Sigmoid colon (tissue), 7 donors: Measurements from ENCODE around the gene DGKE. TPM values are rescaled to one million over a fixed set of nuclear protein-coding genes. Genes with fewer than 3 reads are reported as not detected.

Experiments
- DNase-seq: peaks from one replicate; pipeline ENCODE4 v3.0.0-alpha.2; 2019
- H3K27ac ChIP-seq, 4 donors: fragments of 200-600 bp; sonication (generic); one replicate each; pipeline ENCODE4 v1.5.1; 2016 to 2019; ENCODE audit warnings: mild to moderate bottlenecking in 1 of 4
- H3K27me3 ChIP-seq, 3 donors: fragments of 200-600 bp; sonication (generic); one replicate each; pipeline ENCODE4 v1.5.1; 2019; ENCODE audit warnings: mild to moderate bottlenecking in 1 of 3
- H3K36me3 ChIP-seq, 4 donors: fragments of 200-600 bp; sonication (generic); one replicate each; pipeline ENCODE4 v1.5.1; 2016 to 2019
- H3K4me1 ChIP-seq, 4 donors: fragments of 200-600 bp; sonication (generic); one replicate each; pipeline ENCODE4 v1.5.1; 2017 to 2019
- H3K4me3 ChIP-seq, 4 donors: fragments of 200-600 bp; sonication (generic); one replicate each; pipeline ENCODE4 v1.5.1; 2017 to 2019; ENCODE audit warnings: mild to moderate bottlenecking in 2 of 4, moderate library complexity in 1 of 4
- H3K9me3 ChIP-seq, 4 donors: fragments of 200-600 bp in 3 of 4; sonication (generic) in 3 of 4; one replicate each; pipeline versions ENCODE4 v1.5.1 to v1.6.1; 2013 to 2019
- CTCF ChIP-seq, 4 experiments: fragments of 450-650 bp in 3 of 4; fragments of 200-600 bp in 1 of 4; IDR thresholded peaks; one replicate each; pipeline ENCODE4 v1.5.1; 2016 to 2019; ENCODE audit warnings: antibody characterized with exemption in 4 of 4, mild to moderate bottlenecking in 3 of 4, moderate library complexity in 2 of 4
- EP300 ChIP-seq, 4 donors: sonication (generic); formaldehyde crosslinking; IDR thresholded peaks; one replicate each; pipeline ENCODE4 v1.6.1; 2017; ENCODE audit warnings: antibody characterized with exemption in 4 of 4
- POLR2A ChIP-seq, 2 donors: fragments of 450-650 bp; IDR thresholded peaks; one replicate each; pipeline ENCODE4 v1.6.1; 2016; ENCODE audit warnings: antibody characterized with exemption in 2 of 2, mild to moderate bottlenecking in 2 of 2, moderate library complexity in 2 of 2
- POLR2AphosphoS5 ChIP-seq, 4 donors: sonication (generic); formaldehyde crosslinking; IDR thresholded peaks; one replicate each; pipeline ENCODE4 v1.6.1; 2017; ENCODE audit warnings: antibody characterized with exemption in 4 of 4
- WGBS, 2 donors: extraction: QIAGEN DNeasy Blood & Tissue Kit; methylation state at CpG; one replicate each; pipeline ENCODE4 v1.1.7; 2013; 5-methylcytosine and 5-hydroxymethylcytosine counted together
- intact Hi-C: fragments of 100-400 bp; cut with DNase I; formaldehyde crosslinking; loops from one replicate; pipeline ENCODE4 v1.15.1; 2023
- polyA plus RNA-seq, 3 donors: library from polyadenylated mRNA; stranded (reverse); fragments of 200-250 nt; gene quantifications; one replicate each; pipeline ENCODE4 v1.2.3, GENCODE V29; 2013
- total RNA-seq, 4 donors: library from RNA; depleted of rRNA; stranded (reverse); fragments of >200 nt; gene quantifications; one replicate each; pipeline ENCODE4 v1.1.0, GENCODE V29; 2016
- donor health status: healthy with polysubstance abuse.
- donor health status: Bipolar disorder and iron deficiency.
- donor health status: healthy.

Gene DGKE
- total and polyA plus RNA-seq, 7 donors, result 0.60 to 33.8 (median 20.3) TPM

GRCh38 chr17:56896968-56897359, 63.0 kb downstream of the DGKE start:
- H3K27ac ChIP-seq, result no peak overlapping the region
- H3K36me3 ChIP-seq, result peaks cover 7 to 99% (median 44%) of the 10 kb centered on the region in 4 donors
- H3K9me3 ChIP-seq, result no peaks in the 10 kb centered on the region
- no peak overlapping the region for H3K4me3 ChIP-seq
- H3K4me1 ChIP-seq, result no peaks in the 10 kb centered on the region
- 38 to 67% methylated on average over 4 of the region's 4 CpGs for WGBS, 2 donors
- no peak for TF ChIP-seq POLR2A (IDR thresholded peaks at IDR 0.05)
- no peak for TF ChIP-seq EP300 (IDR thresholded peaks at IDR 0.05)
- no peak for TF ChIP-seq POLR2AphosphoS5 (IDR thresholded peaks at IDR 0.05)
- intact Hi-C loops, result no loop called here
- no peak for DNase-seq
- H3K27me3 ChIP-seq, result no peaks in the 10 kb centered on the region

GRCh38 chr17:56897646-56898424, 63.9 kb downstream of the DGKE start:
- Histone ChIP-seq H3K36me3 (peaks cover 7 to 99% (median 48%) of the 10 kb centered on the region in 4 donors), H3K27ac (no peak overlapping the region), H3K4me1 (no peaks in the 10 kb centered on the region), H3K27me3 (no peaks in the 10 kb centered on the region), H3K4me3 (no peak overlapping the region), H3K9me3 (no peaks in the 10 kb centered on the region)
- TF ChIP-seq EP300 (IDR thresholded peaks at IDR 0.05), result no peak
- no peak for TF ChIP-seq CTCF (IDR thresholded peaks at IDR 0.05)
- TF ChIP-seq POLR2AphosphoS5 (IDR thresholded peaks at IDR 0.05), result no peak
- no peak for TF ChIP-seq POLR2A (IDR thresholded peaks at IDR 0.05)
- no peak for DNase-seq
- 76 to 84% methylated on average over 14 of the region's 14 CpGs for WGBS, 2 donors
- intact Hi-C loops, result no loop called here

GRCh38 chr17:56898874-56899273, 64.9 kb downstream of the DGKE start:
- intact Hi-C loops, result no loop called here
- H3K4me1 ChIP-seq, result no peaks in the 10 kb centered on the region

GRCh38 chr17:56899403-56899802, 65.5 kb downstream of the DGKE start:
- no peaks in the 10 kb centered on the region for H3K27me3 ChIP-seq
- 97 to 98% methylated on average over 7 of the region's 7 CpGs for WGBS, 2 donors
- H3K36me3 ChIP-seq, result peaks cover 6 to 99% (median 53%) of the 10 kb centered on the region in 4 donors
- no peak for TF ChIP-seq POLR2A (IDR thresholded peaks at IDR 0.05)
- no peak overlapping the region for H3K4me3 ChIP-seq
- DNase-seq, result no peak
- no peaks in the 10 kb centered on the region for H3K9me3 ChIP-seq
- no peaks in the 10 kb centered on the region for H3K4me1 ChIP-seq
- H3K27ac ChIP-seq, result no peak overlapping the region
- intact Hi-C loops, result no loop called here

More at GRCh38 chr17:56898874-56899273, 64.9 kb downstream of the DGKE start:
- 68 to 74% methylated on average over 9 of the region's 9 CpGs for WGBS, 2 donors
- DNase-seq, result no peak
- H3K4me3 ChIP-seq, result no peak overlapping the region
- H3K27ac ChIP-seq, result no peak overlapping the region
- H3K27me3 ChIP-seq, result no peaks in the 10 kb centered on the region
- H3K36me3 ChIP-seq, result peaks cover 7 to 99% (median 54%) of the 10 kb centered on the region in 4 donors
- no peaks in the 10 kb centered on the region for H3K9me3 ChIP-seq
- TF ChIP-seq POLR2A (IDR thresholded peaks at IDR 0.05), result no peak
- no peak for TF ChIP-seq CTCF (IDR thresholded peaks at IDR 0.05)
- TF ChIP-seq EP300 (IDR thresholded peaks at IDR 0.05), result no peak
- no peak for TF ChIP-seq POLR2AphosphoS5 (IDR thresholded peaks at IDR 0.05)

- H3K36me3 ChIP-seq, result peaks cover 0 to 99% (median 48%) of the 10 kb centered on the region in 4 donors
- 95 to 97% methylated on average over 4 of the region's 4 CpGs for WGBS, 2 donors
- no peak overlapping the region for H3K27ac ChIP-seq
- H3K27me3 ChIP-seq, result no peaks in the 10 kb centered on the region
- no peak for DNase-seq
- no peaks in the 10 kb centered on the region for H3K4me1 ChIP-seq
- no peaks in the 10 kb centered on the region for H3K9me3 ChIP-seq
- intact Hi-C loops, result no loop called here
- no peak for TF ChIP-seq EP300 (IDR thresholded peaks at IDR 0.05)
- TF ChIP-seq POLR2AphosphoS5 (IDR thresholded peaks at IDR 0.05), result no peak
- no peak for TF ChIP-seq CTCF (IDR thresholded peaks at IDR 0.05)
- no peak overlapping the region for H3K4me3 ChIP-seq
These were observed 68.4 kb downstream of the DGKE start for GRCh38 chr17:56902348-56902747.
